ENCODE results near the gene CD160.

CD160 gene

DNA sequence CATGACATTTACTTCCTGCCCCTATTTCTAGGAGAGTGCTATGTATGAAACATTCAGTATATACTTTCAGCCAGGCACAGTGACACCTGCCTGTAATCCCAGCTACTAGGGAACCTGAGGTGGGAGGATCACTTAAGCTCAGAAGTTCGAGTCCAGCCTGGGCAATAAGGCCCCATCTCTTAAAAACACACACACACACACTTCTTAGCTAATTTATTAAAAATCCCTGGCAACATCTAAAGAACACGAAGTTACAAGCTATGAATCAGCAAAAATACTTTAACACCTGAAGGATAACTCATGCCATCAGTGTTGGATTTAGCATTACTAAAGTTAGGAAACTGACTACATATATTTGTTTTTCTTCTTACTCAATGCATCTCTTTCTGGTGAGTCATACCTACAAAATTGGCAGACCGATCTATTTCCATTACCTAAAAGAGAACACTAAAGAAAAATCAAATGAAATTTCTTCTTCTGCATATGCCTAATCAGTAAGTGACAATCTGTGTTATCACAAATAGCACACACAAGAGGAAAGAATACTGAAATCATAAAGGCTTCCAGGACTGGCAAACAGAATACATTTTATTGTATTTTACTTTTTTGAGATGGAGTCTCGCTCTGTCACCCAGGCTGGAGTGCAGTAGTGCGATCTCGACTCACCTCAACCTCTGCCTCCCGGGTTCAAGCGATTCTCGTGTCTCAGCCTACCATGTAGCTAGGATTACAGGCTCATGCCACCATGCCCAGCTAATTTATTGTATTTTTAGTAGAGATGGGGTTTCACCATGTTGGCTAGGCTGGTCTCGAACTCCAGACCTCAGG is 63.2 kb downstream of the CD160 start:
- ATAC-seq = peak; percentile 85
- TF ChIP-seq TOX (CRISPR knock-in tag; IDR thresholded peaks at IDR 0.05; ENCODE audit: borderline replicate concordance) (peak; percentile 78; the same call in 1 of the 2 replicates), OSR1 (CRISPR knock-in tag; IDR thresholded peaks at IDR 0.05) (no peak), CREB5 (CRISPR knock-in tag; IDR thresholded peaks at IDR 0.05; ENCODE audit: low read depth) (no peak), ZNF565 (CRISPR knock-in tag; conservative IDR thresholded peaks at IDR 0.05; ENCODE audit: low read depth) (no peak), RARB (CRISPR knock-in tag; IDR thresholded peaks at IDR 0.05) (0 out of 2 replicates have a peak, but pooled peaks have one; percentile 26), TSHZ2 (CRISPR knock-in tag; IDR thresholded peaks at IDR 0.05) (no peak)
- TF ChIP-seq, protein P1, sequence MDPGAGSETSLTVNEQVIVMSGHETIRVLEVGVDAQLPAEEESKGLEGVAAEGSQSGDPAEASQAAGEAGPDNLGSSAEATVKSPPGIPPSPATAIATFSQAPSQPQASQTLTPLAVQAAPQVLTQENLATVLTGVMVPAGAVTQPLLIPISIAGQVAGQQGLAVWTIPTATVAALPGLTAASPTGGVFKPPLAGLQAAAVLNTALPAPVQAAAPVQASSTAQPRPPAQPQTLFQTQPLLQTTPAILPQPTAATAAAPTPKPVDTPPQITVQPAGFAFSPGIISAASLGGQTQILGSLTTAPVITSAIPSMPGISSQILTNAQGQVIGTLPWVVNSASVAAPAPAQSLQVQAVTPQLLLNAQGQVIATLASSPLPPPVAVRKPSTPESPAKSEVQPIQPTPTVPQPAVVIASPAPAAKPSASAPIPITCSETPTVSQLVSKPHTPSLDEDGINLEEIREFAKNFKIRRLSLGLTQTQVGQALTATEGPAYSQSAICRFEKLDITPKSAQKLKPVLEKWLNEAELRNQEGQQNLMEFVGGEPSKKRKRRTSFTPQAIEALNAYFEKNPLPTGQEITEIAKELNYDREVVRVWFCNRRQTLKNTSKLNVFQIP (CRISPR knock-in tag; IDR thresholded peaks at IDR 0.05; ENCODE audit: borderline replicate concordance, low read depth) = peak; percentile 38; the same call in 1 of the 2 replicates

- TF ChIP-seq CSDC2 (CRISPR knock-in tag; IDR thresholded peaks at IDR 0.05) (no peak), ZNF70 (CRISPR knock-in tag; IDR thresholded peaks at IDR 0.05) (no peak)
- no peak for ATAC-seq
These were observed 65.1 kb downstream of the CD160 start for GRCh38 chr1:145784409-145784808.

- TF ChIP-seq BACH2 (CRISPR knock-in tag; IDR thresholded peaks at IDR 0.05; ENCODE audit: borderline replicate concordance) (no peak), OSR1 (CRISPR knock-in tag; IDR thresholded peaks at IDR 0.05) (no peak), ESRRG (CRISPR knock-in tag; IDR thresholded peaks at IDR 0.05) (no peak), PPARA (CRISPR knock-in tag; IDR thresholded peaks at IDR 0.05; ENCODE audit: borderline replicate concordance) (no peak), SNAI2 (CRISPR knock-in tag; IDR thresholded peaks at IDR 0.05) (no peak), ZFP3 (CRISPR knock-in tag; IDR thresholded peaks at IDR 0.05) (no peak), TOX (CRISPR knock-in tag; IDR thresholded peaks at IDR 0.05; ENCODE audit: borderline replicate concordance) (no peak), CSDC2 (CRISPR knock-in tag; IDR thresholded peaks at IDR 0.05) (no peak), TCF4 (CRISPR knock-in tag; IDR thresholded peaks at IDR 0.05; ENCODE audit: borderline replicate concordance) (no peak), TSHZ2 (CRISPR knock-in tag; IDR thresholded peaks at IDR 0.05) (no peak), ARNTL (CRISPR knock-in tag; IDR thresholded peaks at IDR 0.05; ENCODE audit: borderline replicate concordance, low read depth) (no peak), ZFP30 (CRISPR knock-in tag; IDR thresholded peaks at IDR 0.05) (no peak), PATZ1 (CRISPR knock-in tag; IDR thresholded peaks at IDR 0.05; ENCODE audit: borderline replicate concordance) (no peak), CREB5 (CRISPR knock-in tag; IDR thresholded peaks at IDR 0.05; ENCODE audit: low read depth) (no peak)
- TF ChIP-seq, protein P2, sequence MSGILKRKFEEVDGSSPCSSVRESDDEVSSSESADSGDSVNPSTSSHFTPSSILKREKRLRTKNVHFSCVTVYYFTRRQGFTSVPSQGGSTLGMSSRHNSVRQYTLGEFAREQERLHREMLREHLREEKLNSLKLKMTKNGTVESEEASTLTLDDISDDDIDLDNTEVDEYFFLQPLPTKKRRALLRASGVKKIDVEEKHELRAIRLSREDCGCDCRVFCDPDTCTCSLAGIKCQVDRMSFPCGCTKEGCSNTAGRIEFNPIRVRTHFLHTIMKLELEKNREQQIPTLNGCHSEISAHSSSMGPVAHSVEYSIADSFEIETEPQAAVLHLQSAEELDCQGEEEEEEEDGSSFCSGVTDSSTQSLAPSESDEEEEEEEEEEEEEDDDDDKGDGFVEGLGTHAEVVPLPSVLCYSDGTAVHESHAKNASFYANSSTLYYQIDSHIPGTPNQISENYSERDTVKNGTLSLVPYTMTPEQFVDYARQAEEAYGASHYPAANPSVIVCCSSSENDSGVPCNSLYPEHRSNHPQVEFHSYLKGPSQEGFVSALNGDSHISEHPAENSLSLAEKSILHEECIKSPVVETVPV (CRISPR knock-in tag; IDR thresholded peaks at IDR 0.05) = no peak
- TF ChIP-seq, protein P1 (CRISPR knock-in tag; IDR thresholded peaks at IDR 0.05; ENCODE audit: borderline replicate concordance, low read depth) = no peak
- ATAC-seq = no peak
These were observed 66.2 kb downstream of the CD160 start for GRCh38 chr1:145785547-145785946.

Data from SK-N-SH treated with all-trans-retinoic acid at 6 μM for 48 hours (cell line).